Erythroblast (primary cell): ENCODE measurements around the gene AXIN2.

Experiments
- GATA1 ChIP-seq: IDR thresholded peaks from 2 replicates; pipeline ENCODE4 v1.6.1; 2011; ENCODE audit warnings: low read depth, mild to moderate bottlenecking, control low read depth, low read length, moderate library complexity
- POLR2A ChIP-seq: IDR thresholded peaks from 2 replicates; pipeline ENCODE4 v1.6.1; 2011; ENCODE audit warnings: mild to moderate bottlenecking, low read length

GRCh38 chr17:65537845-65538674 lies 23.4 kb downstream of the AXIN2 start:
- TF ChIP-seq POLR2A (no peak), GATA1 (no peak)
